GM13976 (cell line): Measurements from ENCODE around the gene YWHAQ.
"Not testable (repeated sequence)": the region's sequence is repeated elsewhere in the genome, so short reads cannot be mapped to it uniquely, and the experiment has no call there.

ENCODE experiments used
- DNase-seq: peaks from one replicate; pipeline ENCODE4 v3.0.0; 2012; ENCODE audit warnings: low spot score
- in situ Hi-C: fragments of 300-500 bp; cut with MboI; formaldehyde crosslinking; loops from one replicate; pipeline ENCODE4 v1.12.0; 2022; ENCODE audit warnings: low sequenced_read_pairs, mixed read lengths, inconsistent platforms; ENCODE audit not compliant: unreplicated experiment
- TF ChIP-seq, protein P1 (sequence below): IDR thresholded peaks from 2 replicates; pipeline ENCODE4 v1.5.1; 2012; ENCODE audit warnings: borderline replicate concordance, mild to moderate bottlenecking; ENCODE audit not compliant: insufficient read depth; ENCODE audit errors: extremely low read depth, missing control alignments, control extremely low read depth

YWHAQ gene

DNA sequence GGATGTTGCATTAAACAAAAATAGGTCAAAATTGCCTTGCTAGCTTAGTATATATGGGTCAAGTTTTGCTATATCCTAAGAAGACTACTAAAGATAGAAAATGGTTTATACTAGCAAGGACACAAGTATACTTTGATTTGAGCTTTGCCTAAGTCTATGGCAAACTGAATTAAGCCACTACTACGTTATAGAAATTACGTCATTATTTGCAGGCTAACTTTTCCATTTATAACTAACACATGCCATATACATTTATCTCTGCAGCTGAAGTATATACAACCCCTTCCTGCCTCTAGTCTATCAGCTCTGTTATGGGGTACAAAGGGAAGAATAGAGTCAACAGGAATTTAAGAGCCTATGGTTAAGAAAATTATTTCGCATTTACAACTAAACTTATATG, 16.2 kb downstream of the YWHAQ start:
- no peak for DNase-seq
- in situ Hi-C loops: no loop called here
- TF ChIP-seq, protein P1, sequence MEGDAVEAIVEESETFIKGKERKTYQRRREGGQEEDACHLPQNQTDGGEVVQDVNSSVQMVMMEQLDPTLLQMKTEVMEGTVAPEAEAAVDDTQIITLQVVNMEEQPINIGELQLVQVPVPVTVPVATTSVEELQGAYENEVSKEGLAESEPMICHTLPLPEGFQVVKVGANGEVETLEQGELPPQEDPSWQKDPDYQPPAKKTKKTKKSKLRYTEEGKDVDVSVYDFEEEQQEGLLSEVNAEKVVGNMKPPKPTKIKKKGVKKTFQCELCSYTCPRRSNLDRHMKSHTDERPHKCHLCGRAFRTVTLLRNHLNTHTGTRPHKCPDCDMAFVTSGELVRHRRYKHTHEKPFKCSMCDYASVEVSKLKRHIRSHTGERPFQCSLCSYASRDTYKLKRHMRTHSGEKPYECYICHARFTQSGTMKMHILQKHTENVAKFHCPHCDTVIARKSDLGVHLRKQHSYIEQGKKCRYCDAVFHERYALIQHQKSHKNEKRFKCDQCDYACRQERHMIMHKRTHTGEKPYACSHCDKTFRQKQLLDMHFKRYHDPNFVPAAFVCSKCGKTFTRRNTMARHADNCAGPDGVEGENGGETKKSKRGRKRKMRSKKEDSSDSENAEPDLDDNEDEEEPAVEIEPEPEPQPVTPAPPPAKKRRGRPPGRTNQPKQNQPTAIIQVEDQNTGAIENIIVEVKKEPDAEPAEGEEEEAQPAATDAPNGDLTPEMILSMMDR: no peak

DNA sequence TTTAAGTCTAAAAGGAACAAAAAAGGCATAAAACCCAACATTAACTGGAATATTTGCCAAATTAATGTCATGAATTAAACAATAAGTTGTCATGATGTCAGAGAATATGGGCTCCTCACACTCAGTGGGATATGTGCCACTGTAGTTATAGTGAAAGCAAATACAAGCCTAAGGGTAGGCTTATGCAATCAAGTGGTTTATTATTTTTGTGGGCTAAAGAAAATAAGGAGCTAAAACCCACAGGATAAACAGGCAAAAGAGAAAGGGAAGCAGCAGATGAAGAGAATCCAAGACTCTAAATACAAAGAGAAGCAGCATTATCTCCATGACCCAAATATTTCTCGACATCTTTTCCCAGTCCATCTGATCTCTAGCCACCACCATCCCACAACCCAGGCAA, 17.5 kb downstream of the YWHAQ start:
- TF ChIP-seq, protein P1: no peak
- no peak for DNase-seq
- in situ Hi-C loops: no loop called here

DNA sequence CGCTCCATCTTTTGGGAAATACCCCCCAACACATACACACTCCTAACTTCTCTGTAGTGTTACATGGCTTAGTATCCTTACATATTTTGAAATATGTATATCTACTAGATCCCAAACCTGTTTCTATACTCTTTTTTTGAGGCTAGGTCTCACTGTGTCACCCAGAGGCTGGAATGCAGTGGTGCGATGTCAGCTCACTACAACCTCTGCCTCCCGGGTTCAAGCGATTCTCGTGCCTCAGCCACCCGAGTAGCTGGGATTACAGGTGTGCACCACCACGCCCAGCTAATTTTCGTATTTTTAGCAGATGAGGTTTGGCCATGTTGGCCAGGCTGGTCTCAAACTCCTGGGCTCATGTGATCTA, 19.3 kb downstream of the YWHAQ start:
- in situ Hi-C loops, DNase-seq: not testable (repeated sequence)

DNA sequence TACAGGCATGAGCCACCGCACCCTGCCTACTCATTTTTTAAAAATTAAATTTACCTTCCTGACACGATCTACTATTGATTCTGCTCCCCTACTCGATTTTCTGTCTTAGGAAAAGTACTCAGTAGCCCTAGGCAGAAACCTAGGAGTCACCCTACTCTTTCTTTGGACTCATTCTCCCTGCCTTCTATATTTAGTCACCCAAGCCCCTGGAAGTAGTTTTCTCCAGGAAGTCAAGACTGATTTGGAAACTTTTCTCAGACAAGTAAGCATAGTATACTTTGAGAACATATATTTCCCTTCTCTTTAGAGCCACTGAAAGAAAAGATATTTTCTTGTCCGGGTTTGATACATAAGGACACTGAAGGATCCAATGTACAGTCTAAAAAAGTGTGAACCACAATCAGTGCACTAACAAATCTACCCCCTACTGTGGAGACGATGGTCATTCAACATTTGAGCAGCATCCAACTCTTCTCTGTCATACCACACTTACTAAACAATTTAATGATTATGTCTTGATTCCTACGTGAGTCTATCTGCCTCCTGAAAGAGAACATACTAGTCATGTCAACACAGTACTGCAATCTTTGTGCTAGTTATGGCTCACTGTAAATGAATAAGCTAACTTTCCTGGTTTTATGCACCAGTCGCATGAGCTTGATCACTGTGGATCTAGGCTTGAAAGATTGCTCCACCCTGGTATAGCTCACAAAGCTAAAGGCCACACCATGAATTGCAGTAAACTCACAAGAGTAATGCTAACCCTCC, 19.8 kb downstream of the YWHAQ start:
- in situ Hi-C loops: no loop called here
- TF ChIP-seq, protein P1: no peak
- no peak for DNase-seq

DNA sequence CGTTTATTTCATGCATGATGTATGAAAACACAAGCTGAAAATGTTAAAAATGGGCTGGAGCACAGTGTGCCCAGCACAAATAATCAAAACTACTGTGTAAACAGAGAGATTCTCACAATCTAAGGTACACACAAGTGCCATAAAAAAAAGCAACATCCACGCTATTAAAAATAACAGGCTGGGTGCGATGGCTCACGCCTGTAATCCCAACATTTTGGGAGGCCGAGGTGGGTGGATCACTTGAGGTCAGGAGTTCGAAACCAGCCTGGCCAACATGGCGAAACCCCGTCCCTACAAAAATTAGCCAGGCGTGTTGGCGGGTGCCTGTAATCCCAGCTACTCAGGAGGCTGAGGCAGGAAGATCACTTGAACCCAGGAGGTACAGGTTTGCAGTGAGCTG, 22.3 kb downstream of the YWHAQ start:
- in situ Hi-C loops, DNase-seq: not testable (repeated sequence)

DNA sequence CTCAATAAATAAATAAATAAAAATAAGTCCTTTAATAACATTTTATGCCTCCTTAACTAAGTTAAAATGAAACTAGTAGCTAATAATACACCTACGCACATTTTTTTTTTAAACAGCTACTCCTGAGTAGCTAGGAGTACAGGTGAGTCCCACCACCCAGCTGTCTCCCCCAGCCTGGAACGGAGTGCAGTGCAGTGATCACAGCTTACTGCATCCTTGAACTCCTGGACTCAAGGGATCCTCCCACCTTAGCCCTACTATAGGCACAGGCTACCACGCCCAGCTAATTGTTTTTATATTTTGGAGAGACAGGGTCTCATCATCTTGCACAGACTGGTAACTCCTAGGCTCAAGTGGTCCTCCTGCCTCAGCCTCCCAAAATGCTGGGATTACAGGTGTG, 28.4 kb downstream of the YWHAQ start:
- DNase-seq: no peak
- in situ Hi-C loops: no loop called here
- TF ChIP-seq, protein P1: no peak

DNA sequence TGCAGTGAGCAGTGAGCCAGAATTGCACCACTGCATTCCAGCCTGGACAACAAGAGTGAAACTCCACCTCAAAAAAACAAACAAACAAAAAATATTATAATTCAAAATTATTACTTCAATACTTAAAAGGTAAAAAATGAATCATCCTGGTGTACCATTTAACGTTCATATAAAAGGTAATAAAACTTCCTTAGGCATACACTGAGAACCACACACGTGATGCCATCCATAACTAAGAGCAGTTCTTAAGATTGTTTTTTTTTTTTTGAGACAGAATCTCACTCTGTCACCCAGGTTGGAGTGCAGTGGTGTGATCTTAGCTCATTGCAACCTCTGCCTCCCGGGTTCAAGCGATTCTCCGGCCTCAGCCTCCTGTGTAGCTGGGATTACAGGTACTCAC, 29.4 kb downstream of the YWHAQ start:
- TF ChIP-seq, protein P1: no peak

DNA sequence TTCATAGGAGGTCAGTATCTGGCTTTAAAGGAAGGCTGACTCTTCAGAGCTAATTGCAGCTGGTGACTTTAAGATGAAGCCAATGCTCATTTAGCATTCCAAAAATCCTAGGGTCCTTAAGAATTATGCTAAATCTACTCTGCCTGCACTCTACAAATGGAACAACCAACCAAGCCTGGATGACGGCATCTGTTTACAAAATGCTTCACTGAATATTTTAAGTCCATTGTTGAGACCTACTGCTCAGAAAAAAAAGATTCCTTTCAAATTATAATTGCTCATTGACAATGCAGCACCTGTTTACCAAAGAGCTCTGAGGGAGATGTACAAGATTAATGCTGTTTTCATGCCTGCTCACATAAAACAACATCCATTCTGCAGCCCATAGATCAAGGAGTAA, 31.4 kb downstream of the YWHAQ start:
- TF ChIP-seq, protein P1: no peak
- DNase-seq: no peak
- in situ Hi-C loops: no loop called here

More for the DNA sequence above, 29.4 kb downstream of the YWHAQ start:
- no peak for DNase-seq
- in situ Hi-C loops: no loop called here
